ENCODE measurements around the gene ZCCHC14. TPM values are rescaled to one million over a fixed set of nuclear protein-coding genes. Genes with fewer than 3 reads are reported as not detected.

The ZCCHC14 gene
- total and polyA plus RNA-seq, 2 of the 8 experiments (the other 6 are each of a cell fraction or from before 2014, with no cell fraction given) = 8.2 to 28.2 TPM

DNA sequence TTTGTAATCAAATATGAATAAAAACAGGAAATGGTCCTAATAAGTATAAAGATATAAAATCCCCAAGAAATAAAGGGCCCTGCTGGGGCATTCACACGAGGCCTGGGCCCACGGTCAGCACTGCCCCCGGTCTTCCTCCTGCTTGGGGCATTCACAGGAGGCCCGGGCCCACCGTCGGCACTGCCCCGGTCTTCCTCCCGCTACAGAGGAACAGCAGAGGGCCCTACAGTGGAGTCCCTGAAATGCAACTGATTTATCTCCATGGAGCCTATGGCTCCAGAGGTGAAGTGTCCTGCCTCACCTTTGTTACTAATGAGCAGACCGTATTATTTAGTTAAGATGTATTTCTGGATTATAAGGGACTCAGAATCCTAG, 54.2 kb downstream of the ZCCHC14 start:
- Histone ChIP-seq H3K9me3 (ENCODE audit: insufficient read depth in 2 of 2, low read depth in 1 of 2, low read length in 1 of 2) (no peaks in the 10 kb centered on the region), H2BK20ac (ENCODE audit: low read length) (no peak overlapping the region), H3K56ac (replicated peaks; ENCODE audit: insufficient read length, low read depth, low read length) (no peak overlapping the region), H3K4me1 (replicated peaks in 1 of 4; ENCODE audit: control insufficient read depth in 3 of 4, insufficient read depth in 4 of 4, low read length in 3 of 4) (peaks cover 0 to 9% (median under 1%) of the 10 kb centered on the region in 4 experiments; a peak in 5 of 7 replicates), H2BK5ac (ENCODE audit: low read depth, low read length) (no peak overlapping the region), H3K4ac (replicated peaks; ENCODE audit: insufficient read length, low read depth, low read length) (no peak overlapping the region), H3K79me1 (ENCODE audit: low read depth, low read length) (peaks cover 3% of the 10 kb centered on the region; the same call in 1 of the 2 replicates), H2BK12ac (ENCODE audit: low read depth, low read length) (no peak overlapping the region), H3K4me2 (ENCODE audit: insufficient read depth in 1 of 2, low read depth in 2 of 2, low read length in 2 of 2) (no peak overlapping the region), H3K18ac (ENCODE audit: extremely low read depth, low read length) (no peak overlapping the region), H4K8ac (ENCODE audit: extremely low read depth, insufficient read depth, low read length) (no peak overlapping the region), H2AK5ac (ENCODE audit: low read depth, low read length) (no peak overlapping the region), H3K4me3 (ENCODE audit: extremely low read depth in 1 of 4, insufficient read depth in 2 of 4, low read depth in 3 of 4, low read length in 4 of 4) (no peak overlapping the region), H2BK120ac (replicated peaks; ENCODE audit: low read depth, low read length) (no peak overlapping the region), H2BK15ac (ENCODE audit: low read length) (no peak overlapping the region), H3K36me3 (ENCODE audit: control insufficient read depth in 2 of 4, insufficient read depth in 4 of 4, low read length in 3 of 4) (peaks cover 0 to 5% (median 0%) of the 10 kb centered on the region in 4 experiments; a peak in 1 of 8 replicates), H4K91ac (replicated peaks; ENCODE audit: insufficient read length, low read length) (no peak overlapping the region), H4K5ac (ENCODE audit: insufficient read length, low read depth, low read length) (no peak overlapping the region), H3K27me3 (replicated peaks in 1 of 4; ENCODE audit: control insufficient read depth in 3 of 4, extremely low read depth in 1 of 4, insufficient read depth in 3 of 4, low read length in 3 of 4) (no peaks in the 10 kb centered on the region), H3K23ac (ENCODE audit: insufficient read length) (no peak overlapping the region), H3K14ac (ENCODE audit: insufficient read length) (no peak overlapping the region), H3K27ac (ENCODE audit: low read depth, low read length) (no peak overlapping the region), H3K9ac (replicated peaks in 1 of 4; ENCODE audit: extremely low read depth in 1 of 4, low read depth in 3 of 4, low read length in 3 of 4) (no peak overlapping the region), H2AFZ (ENCODE audit: low read length) (no peak overlapping the region), H3K23me2 (ENCODE audit: low read depth, low read length) (no peaks in the 10 kb centered on the region), H4K20me1 (replicated peaks in 1 of 2; ENCODE audit: control insufficient read depth in 1 of 2, insufficient read depth in 2 of 2, low read length in 2 of 2) (peaks cover 3 to 4% of the 10 kb centered on the region in 2 experiments), H3K79me2 (ENCODE audit: control insufficient read depth in 1 of 2, insufficient read depth in 2 of 2, low read length in 2 of 2) (no peaks in the 10 kb centered on the region; a peak in 1 of 4 replicates)
- TF ChIP-seq POLR2AphosphoS5 (IDR thresholded peaks at IDR 0.05; ENCODE audit: low read depth, low read length) (no peak), BRCA1 (IDR thresholded peaks at IDR 0.05; ENCODE audit: low read depth, low read length) (no peak), HDAC2 (IDR thresholded peaks at IDR 0.05; ENCODE audit: borderline replicate concordance in 1 of 2, low read depth in 2 of 2, low read length in 2 of 2) (no peak), SIX5 (IDR thresholded peaks at IDR 0.05; ENCODE audit: low read depth, low read length) (no peak), CBX8 (IDR thresholded peaks at IDR 0.05; ENCODE audit: borderline replicate concordance, low read depth, low read length) (no peak), HDAC6 (IDR thresholded peaks at IDR 0.05; ENCODE audit: low read depth, low read length) (no peak)
- TF ChIP-seq, protein P1, sequence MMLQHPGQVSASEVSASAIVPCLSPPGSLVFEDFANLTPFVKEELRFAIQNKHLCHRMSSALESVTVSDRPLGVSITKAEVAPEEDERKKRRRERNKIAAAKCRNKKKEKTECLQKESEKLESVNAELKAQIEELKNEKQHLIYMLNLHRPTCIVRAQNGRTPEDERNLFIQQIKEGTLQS (IDR thresholded peaks at IDR 0.05; ENCODE audit: insufficient read depth, low read depth, low read length) = no peak
- TF ChIP-seq, protein P2, sequence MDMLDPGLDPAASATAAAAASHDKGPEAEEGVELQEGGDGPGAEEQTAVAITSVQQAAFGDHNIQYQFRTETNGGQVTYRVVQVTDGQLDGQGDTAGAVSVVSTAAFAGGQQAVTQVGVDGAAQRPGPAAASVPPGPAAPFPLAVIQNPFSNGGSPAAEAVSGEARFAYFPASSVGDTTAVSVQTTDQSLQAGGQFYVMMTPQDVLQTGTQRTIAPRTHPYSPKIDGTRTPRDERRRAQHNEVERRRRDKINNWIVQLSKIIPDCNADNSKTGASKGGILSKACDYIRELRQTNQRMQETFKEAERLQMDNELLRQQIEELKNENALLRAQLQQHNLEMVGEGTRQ (IDR thresholded peaks at IDR 0.05; ENCODE audit: low read length) = no peak
- CTCF ChIA-PET (ENCODE audit: partially characterized antibody) = interaction anchor here (0.6 to 5.4 kb wide), 5 partner anchors 14 to 151 kb away, joined by 3 to 22 read pairs (median 3); no protein-coding TSS in a partner anchor
- DNase-seq (ENCODE audit: low read depth in 1 of 2, low spot score in 2 of 2) (no peak), FAIRE-seq (no peak)
- POLR2A ChIA-PET (ENCODE audit: partially characterized antibody) = interaction anchor here (0.6 kb wide), 1 partner anchor 128 kb away, joined by 3 read pairs; no protein-coding TSS in a partner anchor
- WGBS, 2 experiments (ENCODE audit: extremely low coverage in 1 of 2, insufficient coverage in 1 of 2, insufficient read length in 1 of 2, insufficient replicate concordance in 2 of 2, low coverage in 1 of 2, low lambda C conversion rate in 2 of 2, missing lambda C conversion rate in 1 of 2) = 66% methylated on average over 9 of the region's 9 CpGs; no CpG with 5 or more reads in 1 of the 2 experiments
